NCI-H1092 (cell line): ENCODE measurements around the gene CES4A.
"Not testable (repeated sequence)": the region's sequence is repeated elsewhere in the genome, so short reads cannot be mapped to it uniquely, and the experiment has no call there.

ENCODE experiments used
- DNase-seq: peaks from one replicate; lab custom pipeline; 2025; lab: John Stamatoyannopoulos, UW

The CES4A gene

DNA sequence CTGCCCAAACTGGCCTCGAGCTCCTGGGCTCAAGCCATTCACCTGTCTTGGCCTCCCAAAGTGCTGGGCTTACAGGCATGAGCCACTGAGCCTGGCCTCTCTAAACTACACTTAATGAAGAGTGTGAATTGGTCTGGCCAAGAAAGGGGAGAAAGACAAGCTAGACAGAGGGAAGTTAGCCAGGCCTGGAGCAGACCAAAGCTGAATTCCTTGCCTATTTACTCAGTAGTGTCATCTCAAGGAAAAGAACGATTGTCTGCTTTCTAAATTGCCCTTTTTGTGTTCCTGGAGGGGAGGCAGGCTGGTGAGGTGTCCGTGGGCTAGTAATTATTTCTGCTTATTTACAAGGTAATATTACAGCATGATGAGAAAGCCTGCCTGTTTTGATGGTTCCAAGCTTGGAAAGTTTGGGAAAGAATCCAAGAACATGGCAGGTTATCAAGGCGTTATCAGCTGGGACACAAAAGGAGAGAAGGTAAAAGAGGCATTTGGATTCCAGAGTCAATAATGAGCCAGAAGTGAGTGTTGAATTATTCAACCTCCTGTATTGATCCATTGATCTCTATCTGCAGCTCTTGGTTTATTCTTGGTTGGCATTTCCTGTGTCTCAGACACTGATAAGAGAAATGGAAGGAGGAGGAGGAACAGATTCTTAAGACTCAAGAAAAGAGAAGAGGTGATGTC, 34.3 kb downstream of the CES4A start:
- DNase-seq, result no peak

DNA sequence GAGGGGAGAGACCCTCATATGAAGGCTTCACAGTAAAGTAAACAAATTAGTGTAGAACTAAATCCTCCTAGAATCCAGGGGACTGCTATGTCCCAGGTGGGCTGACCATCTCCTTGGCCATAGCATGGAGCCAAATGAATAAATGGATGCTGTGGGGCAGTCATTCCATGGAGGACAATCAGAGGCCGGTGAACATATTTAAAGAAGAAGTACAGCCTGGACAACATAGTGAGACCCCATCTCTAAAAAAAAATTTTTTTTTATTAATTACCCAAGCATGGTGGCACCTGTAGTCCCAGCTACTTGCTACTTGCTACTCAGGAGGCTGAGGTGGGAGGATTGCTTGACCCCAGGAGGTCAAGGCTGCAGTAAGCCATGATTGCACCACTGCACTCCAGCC, 35.3 kb downstream of the CES4A start:
- no peak for DNase-seq

DNA sequence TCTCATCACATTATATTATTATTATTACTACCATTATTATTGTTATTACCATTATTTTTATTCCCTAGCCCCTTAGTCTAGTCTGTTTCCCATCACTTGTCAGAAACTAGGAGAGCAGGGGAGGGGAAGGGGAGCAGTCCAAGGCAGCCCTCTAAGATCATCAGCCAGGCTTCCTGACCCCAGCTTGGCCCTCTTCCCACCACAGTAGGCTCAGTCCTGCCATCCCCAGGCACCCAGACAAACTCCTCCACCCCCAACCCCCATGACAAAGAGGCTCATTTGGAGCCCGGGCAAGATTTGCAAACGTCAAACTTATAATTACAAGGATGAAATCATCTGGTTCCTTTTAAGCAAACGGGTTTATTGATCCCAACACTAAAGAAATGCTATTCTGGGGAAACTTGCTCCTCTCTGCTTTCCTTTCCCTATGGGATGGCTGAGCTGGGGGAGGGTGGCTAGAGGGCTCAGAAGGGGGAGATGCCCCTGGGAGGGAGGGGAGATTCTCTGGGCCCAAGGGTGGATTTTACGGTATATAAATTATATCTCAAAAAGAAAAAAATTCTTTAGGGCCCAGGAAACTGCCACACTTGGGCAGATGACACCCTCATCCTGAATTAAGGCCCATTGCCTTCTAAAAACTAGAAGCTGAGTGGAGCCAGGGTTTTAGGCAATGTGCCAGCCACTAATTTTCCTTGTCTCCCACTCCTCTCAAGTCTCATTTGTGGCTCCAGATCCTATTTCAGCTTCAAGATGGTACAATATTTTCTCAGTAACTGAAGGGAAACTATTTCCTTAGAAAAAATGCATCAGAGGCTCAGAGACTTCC, 36.2 kb downstream of the CES4A start:
- DNase-seq, result no peak

DNA sequence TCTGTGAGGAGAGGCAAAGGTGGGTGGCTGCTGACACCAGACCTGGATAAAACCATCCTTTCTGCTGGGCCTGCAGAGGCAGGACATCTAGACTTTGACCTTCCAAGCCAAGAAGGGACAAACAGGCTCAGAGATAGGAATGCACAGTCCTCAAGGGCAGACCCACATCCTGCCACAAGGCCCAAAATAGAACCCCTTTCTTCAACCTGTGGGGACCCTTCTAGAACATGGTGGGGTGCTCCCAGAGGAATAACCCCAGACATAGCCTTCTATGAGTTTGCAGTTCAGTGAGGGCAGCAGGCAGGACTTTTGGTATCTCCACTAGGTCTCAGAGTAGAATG, 36.8 kb downstream of the CES4A start:
- no peak for DNase-seq

DNA sequence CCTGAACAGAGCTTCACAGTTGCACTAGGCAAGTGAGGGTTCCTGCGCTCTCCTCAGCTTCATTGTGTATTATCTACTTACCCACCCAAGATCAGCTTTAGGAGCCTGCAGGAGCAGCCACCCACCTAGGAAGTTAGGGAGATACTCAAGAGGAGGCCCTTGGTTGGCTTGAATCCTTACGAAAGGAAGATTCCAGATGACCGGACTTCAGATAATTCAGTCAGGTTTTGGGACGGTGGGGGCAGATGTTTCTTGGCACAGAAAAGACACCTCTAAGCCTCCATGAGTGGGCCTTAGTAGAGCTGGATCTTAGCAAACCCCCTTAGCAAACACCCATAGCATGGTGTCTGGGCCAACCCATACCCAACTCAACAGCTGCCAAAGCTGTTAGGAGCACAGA, 38.2 kb downstream of the CES4A start:
- no peak for DNase-seq

DNA sequence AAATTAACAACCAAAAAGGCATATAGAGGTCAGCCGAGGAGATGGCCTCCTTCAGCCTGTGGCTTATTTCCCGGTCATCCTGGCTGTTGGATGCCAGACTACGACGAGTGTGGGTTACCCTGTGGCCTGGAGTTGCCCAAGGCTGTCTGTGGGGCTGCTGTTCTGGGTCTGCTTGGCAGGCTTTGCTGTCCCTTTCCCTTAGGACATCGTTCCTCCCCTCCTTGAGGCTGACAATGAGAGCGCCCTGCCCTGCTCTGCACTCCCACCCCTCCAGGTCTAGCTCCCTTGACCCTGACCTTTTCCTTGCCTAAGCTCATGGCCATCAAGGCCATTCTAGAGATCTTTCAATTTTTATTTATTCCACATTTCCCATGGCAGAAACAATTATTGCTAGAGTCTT, 38.7 kb downstream of the CES4A start:
- DNase-seq, result no peak

DNA sequence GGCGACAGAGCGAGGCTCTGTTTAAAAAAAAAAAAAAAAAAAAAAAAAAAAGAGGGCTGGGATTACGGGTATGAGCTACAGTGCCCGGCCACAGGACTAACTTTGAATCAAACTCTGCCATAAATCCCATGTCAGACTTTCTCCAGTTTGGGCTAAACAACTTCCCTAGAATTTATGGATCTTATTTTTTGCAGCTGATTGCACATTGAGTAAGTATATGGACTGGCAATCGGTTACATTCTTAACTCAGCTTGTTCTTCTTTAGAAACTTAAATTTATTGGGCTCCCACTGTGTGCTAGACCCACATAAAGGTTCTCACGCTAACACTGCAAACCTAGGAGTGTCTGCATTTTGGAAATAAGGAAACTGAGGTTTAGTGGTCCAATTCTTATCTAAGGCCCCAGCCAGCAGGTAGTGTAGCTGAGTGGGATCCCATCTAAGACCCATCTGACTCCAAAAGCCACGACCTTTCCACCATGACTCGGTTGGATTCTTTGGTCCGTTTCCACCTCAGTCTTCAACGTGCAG, 39.8 kb downstream of the CES4A start:
- DNase-seq, result no peak

DNA sequence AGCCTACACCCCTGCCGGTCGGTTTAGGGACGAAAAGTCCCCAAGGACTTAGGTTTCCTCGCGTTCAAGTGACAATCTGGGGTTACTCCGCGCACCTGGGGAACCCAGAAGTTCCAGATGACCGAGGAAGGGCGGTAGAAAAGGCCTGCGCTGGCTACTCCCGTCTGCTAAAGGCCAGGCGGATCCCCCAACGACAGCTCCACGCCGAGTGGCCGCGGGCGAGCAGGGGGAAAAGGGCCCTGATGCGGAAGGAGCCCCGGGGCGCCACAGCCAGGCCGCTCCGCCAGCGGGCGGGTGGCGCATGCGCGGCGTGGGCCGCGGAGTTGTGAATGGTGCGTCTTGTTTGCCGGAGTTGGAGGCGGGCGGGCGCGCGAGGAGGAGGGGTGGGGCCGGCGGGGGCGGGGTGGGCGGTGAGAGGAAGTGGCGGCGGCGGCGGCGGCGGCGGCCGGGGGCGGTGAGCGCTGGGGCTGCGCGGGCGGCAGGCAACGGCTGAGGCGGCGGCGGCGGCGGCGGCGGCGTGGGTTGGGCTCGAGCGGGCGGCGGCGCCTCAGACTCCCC, 40.4 kb downstream of the CES4A start, which contains the start of gene CBFB:
CBFB (plus strand) TSS at position 454 of the 558 bp plus-strand sequence. CDS start 259 bp downstream, outside the sequence.
- peak; percentile 83 for DNase-seq

DNA sequence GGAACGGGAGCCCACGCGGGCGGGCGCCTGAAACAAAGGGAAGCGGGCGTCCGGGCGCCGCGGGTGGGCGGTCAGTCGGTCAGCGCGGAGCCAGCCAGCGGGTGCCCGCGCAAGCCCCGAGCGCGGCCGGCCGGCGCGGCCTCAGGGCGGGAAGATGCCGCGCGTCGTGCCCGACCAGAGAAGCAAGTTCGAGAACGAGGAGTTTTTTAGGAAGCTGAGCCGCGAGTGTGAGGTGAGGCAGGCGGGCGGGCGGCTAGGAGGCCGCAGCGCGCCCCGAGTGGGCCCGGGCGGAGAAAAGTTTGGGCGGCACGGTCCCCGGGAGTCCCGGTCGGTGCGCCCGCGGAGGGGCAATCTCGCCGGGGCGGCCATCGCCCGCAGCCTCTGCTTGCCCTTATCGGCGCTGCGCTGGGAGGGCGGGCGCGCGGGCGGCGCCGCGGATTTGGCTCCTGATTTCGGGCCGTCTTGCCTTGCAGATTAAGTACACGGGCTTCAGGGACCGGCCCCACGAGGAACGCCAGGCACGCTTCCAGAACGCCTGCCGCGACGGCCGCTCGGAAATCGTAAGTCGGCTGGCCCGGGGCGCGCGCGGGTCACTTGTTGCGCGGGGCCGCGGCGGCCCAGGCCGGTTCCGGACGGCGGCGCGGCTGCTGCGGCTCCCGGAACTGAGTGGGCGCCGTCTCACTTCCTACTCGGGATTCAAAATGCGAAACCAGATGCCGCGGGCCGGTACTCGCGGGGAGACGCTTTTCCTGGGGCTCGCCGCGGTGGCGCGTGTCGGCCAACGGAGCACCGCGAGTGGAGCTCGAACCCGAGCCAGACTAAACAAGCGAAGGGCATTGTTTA, 41.1 kb downstream of the CES4A start:
- no peak for DNase-seq

DNA sequence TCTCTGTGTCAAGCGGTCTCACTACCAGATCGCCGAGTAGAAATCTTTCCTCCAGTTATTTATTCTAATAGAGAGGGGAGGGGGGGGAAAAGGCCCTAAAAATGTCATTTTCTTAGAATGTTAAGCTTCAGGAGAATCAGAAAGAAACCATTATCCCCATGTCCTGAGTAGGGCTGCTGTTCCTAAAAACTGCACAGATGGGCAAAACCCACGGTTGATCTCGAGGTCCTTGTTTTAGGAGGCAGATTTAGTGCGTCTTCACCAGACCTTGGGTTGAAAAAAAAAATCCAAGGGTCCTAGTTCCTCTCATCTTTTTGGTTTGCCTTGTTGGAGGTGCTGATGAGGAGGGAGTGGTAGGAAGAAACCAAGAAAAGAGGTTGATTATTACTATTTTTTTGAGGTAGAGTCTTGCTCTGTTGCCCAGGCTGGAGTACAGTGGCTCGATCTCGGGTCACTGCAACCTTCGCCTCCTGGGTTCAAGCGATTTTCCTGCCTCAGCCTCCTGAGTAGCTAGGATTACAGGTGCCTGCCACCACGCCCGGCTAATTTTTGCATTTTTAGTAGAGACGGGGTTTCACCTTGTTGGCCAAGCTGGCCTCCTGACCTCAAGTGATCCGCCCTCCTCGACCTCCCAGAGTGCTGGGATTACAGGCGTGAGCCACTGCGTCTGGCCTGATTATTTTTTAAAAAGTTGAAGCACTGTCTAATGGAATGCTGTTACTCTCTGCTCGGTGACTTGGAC, 42.0 kb downstream of the CES4A start:
- DNase-seq, result no peak

DNA sequence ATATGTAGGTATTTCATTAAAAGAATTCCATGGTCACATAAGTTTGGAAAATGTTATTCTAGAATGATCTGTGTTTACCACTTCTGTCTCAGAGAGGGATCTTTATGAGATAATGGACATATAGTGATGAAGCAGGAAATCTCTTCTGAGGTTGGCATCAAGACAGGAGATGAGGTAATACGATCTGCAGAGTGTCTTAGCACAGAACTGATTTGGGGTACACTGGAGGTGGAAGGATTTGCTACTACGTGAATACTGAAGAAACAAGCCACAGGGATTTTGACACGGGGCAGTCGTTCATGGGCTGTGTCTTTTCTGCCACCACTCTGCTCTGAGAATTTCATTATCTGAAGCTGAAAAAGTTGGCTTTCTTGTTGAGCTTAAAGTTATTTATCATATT, 46.1 kb downstream of the CES4A start:
- no peak for DNase-seq

DNA sequence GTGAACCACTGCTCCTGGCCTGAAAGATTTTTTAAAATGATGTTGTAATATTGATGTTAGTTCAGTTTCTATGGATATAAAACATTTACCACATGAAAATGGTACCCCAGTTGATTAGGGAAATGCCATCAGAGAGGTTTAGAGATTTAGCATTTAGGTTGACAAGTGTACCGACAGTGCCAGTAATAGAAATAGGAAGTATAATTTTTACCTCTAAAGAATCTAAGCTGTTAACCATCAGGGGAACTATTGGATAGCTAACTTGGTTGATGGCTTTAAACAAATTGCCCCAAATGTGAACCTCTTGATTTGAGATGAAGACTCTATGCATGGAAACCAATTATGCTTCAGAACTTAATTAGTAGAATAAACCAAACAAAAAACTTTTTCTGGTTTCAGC, 47.0 kb downstream of the CES4A start:
- DNase-seq, result no peak

DNA sequence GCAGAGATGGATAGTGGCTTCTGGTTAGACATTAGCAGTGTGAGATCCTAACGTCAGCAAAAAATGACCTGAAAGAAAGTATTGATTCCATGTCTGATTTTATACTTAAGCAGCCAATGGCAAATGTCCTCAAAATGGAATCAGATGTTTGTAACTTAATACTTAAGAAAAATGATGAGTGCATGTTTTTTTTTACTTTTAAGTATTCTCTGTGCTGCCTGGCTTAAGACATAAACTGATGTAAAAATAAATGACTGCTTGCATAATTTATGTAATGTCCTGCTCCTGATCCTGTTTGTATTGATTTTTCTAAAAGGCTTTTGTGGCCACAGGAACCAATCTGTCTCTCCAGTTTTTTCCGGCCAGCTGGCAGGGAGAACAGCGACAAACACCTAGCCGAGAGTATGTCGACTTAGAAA, 47.9 kb downstream of the CES4A start:
- peak; percentile 48 for DNase-seq

DNA sequence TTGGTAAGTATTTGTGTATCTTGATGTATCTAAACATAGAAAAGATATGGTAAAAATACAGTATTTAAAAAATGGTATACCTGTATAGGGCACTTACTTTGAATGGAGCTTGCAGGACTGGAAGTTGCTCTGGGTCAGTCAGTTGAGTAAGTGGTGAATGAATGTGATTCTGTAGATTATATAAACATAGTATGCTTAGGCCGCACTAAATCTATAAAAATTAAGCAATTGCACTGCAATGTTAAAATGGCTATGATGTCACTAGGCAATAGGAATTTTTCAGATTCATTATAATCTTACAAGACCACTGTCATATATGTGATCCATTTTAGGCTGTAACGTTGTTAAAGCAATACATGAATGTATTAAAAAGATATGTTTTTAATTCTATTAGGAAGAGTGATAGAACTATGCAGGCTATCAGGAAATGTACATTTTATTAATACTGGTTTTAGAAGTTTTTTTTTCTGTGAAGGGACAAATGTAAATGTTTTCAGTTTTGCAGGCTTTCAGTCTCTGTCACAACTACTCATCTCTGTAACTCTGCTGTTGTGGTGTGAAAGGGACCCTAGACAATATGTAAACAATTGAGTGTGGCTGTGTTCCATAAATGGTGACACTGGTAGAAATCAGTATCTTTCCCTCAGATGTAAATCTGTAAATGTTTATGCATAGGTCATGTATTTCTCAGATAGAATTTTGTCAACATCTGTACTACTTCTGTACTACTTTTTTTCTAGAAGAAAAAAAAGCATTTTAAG, 51.1 kb downstream of the CES4A start:
- DNase-seq, result no peak

DNA sequence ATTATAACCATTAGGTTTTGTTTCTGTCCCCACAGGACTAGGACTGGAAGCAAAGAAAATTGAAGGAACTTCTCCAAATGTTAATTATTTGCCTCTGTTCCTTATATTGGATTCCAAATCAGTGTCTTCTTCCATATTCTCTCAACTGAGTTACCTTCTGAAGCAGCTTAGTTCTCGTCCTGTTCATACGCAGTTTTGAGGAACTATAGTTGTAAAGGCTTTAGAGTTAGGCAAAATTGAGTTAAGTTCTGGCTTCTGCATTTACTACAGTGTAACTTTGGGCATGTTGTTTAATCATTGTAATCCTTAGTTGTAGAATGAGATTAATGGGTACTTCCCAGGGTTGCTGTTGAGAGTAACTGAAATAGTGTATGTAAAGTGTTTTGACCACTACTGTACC, 51.8 kb downstream of the CES4A start:
- no peak for DNase-seq

DNA sequence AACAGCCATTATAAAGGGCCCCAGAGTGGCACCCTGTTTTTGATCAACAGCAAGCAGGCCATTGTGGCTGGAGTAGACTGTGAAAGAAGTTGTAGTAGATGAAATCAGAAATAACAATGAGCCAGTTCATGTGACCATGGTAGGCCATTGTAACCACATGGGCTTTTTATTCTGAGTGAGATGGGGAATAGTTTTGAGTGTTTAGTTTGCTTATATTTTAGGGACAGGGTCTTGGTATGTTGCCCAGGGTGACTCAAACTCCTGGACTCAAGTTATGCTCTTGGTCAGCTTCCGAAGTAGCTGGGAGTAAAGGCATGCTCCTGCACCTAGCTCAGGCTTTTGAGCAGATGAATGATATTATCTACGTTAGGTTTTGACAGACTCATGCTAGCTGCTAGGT, 52.5 kb downstream of the CES4A start:
- DNase-seq, result no peak

DNA sequence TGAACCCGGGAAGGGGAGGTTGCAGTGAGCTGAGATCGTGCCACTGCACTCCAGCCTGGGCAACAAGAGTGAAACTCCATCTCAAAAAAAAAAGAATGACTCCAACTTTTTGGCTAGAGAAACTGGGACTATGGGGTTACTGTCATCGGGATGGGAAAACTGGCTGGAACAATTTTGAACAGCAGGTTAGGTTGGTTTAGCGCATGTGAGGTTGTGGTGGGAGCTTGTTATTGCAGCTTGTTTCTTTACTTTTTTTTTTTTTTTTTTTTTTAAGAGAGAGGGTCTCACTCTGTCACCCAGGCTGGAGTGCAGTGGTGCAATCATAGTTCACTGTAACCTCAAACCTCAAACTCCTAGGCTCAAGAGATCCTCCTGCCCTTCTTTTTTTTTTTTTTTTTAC, 53.1 kb downstream of the CES4A start:
- not testable (repeated sequence) for DNase-seq

DNA sequence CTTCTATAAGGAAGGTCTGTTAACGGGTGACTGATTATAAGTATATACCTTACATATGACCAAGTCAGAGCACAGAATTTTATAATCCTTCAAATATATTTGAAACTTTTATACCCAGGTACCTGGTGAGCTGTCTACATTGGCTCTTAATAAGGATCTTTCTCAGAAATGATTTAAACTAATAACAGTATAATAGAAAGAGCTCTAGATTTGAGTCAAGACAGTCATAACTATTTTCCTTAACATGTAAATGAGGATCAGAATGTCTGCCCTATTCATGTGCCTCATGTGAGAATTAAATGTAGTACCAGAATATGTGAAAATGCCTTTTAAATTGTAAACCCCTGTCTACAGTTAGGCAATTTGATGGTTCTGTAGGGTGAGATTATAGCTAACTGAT, 55.0 kb downstream of the CES4A start:
- no peak for DNase-seq

DNA sequence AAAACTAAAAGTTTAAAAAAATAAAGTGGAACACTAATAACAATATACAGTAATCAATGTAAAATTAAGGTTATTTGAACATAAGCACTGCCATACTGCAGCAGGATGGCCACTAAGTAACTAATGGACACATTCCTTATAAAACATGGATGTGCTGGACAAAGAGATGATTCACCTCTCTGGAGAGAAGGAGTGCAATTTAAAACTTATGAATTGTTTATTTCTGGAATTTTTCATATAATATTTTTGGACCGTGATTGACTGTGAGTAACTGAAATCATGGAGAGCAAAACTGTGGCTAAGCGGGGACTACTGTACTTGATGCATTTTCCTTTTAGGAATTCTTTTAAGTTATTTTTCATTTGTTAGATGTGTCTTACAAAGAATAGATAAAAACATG, 62.4 kb downstream of the CES4A start:
- DNase-seq, result no peak

DNA sequence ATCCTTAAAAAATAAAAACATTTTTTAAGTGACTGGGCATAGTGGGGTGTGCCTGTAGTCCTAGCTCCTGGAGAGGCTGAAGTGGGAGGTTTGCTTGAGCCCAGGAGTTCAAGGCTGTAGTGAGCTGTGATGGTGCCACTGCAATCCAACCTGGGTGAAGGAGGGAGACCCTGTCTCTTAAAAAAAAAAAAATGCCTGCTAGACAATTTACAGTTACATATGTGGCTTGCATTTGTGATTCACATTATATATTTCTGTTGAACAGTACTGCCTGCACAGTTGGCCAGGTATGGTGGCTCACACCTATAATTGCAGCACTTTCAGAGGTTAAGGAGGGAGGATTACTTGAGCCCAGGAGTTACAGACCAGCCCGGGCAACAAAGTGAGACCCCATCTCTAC, 64.0 kb downstream of the CES4A start:
- DNase-seq, result no peak
